ENCODE data around the gene TMEM30A. TPM values are rescaled to one million over a fixed set of nuclear protein-coding genes. Genes with fewer than 3 reads are reported as not detected.

The TMEM30A gene
- 99.4 TPM for total RNA-seq (ENCODE audit: unreplicated experiment)
- long read RNA-seq, full-length matches to known transcripts = 25 of 27 reads
- long read RNA-seq, partial matches to known transcripts = 1 of 27 reads
- long read RNA-seq, other reads (novel, unspliced or antisense) = 1 of 27 reads

DNA sequence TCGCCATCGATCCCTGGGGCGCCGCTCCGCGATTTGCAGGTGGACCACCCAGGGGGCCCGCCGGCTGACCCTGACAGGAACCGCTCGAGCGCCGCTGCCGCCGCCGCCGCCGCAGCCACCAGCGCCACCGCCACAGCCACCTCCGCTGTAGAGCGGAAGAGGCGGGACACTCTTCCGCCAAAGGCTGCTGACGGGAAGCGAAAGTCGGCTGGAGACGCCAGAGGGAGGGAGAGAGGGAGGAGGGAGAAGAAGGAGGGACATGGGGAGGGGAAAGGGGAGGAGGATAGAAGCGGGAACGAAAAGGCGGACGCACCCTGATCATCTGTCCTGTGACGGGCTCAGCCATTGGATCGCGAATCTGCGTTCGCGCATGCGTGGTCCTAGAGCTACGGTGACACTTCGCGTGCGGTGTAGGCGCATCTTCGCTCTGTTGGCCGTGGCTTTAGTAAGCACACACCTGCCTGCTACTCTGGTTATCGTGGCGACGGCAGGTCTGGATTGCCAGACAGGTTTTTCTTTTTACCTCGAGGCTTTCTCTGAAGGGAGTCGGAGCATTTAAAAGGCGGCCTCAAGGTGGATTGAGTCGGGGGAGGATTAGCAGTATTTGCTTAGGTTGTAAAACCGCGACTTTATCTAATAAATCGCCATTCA is at the start of gene TMEM30A:
TSS of gene TMEM30A (minus strand) at position 161 of the 651 bp plus-strand sequence. CDS start at position 7, 154 bp downstream.
- Mint-ChIP-seq H3K4me3 (ENCODE audit: unreplicated experiment) (no peak within 1 kb of the TSS), H3K36me3 (ENCODE audit: low read depth, unreplicated experiment) (no peaks in the 10 kb centered on the region)

DNA sequence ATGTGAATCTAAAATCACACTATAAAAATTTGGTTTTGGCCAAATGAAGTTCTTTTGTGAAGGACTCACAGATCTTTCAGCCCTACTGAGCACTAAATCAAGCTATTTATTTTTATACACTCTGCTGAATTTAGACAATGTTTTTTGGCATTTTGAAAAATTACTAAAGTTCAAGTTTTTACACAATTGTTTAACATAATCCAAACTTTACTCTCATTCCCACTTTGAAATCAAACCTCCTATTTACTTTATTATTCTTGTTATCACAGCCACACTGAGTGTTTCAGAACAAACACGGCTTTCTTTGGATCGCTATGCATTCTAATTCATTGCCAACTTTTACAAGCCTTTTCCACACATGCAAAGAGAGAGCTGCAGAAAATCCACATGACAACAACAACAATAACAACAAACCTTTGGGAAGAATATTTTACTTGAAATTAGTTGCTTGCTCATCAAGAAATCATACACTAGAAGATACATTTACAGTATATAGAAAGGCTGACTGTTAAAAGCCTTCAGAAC is 49.1 kb upstream of the TMEM30A start:
- Mint-ChIP-seq H3K4me3 (ENCODE audit: unreplicated experiment) (no peak overlapping the region), H3K4me1 (ENCODE audit: unreplicated experiment) (peaks cover 37% of the 10 kb centered on the region), H3K27me3 (ENCODE audit: unreplicated experiment) (no peaks in the 10 kb centered on the region), H3K36me3 (ENCODE audit: low read depth, unreplicated experiment) (peaks cover 7% of the 10 kb centered on the region), H3K27ac (ENCODE audit: unreplicated experiment) (peak overlapping the region; percentile 93), H3K9me3 (ENCODE audit: unreplicated experiment) (no peaks in the 10 kb centered on the region)
- no peak for DNase-seq (ENCODE audit: low spot score)
- TF ChIP-seq, protein P1, sequence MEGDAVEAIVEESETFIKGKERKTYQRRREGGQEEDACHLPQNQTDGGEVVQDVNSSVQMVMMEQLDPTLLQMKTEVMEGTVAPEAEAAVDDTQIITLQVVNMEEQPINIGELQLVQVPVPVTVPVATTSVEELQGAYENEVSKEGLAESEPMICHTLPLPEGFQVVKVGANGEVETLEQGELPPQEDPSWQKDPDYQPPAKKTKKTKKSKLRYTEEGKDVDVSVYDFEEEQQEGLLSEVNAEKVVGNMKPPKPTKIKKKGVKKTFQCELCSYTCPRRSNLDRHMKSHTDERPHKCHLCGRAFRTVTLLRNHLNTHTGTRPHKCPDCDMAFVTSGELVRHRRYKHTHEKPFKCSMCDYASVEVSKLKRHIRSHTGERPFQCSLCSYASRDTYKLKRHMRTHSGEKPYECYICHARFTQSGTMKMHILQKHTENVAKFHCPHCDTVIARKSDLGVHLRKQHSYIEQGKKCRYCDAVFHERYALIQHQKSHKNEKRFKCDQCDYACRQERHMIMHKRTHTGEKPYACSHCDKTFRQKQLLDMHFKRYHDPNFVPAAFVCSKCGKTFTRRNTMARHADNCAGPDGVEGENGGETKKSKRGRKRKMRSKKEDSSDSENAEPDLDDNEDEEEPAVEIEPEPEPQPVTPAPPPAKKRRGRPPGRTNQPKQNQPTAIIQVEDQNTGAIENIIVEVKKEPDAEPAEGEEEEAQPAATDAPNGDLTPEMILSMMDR (IDR thresholded peaks at IDR 0.05; ENCODE audit: unreplicated experiment) = no peak

More for the DNA sequence above, at the start of gene TMEM30A:
- H3K4me1 Mint-ChIP-seq (ENCODE audit: unreplicated experiment) = peaks cover 15% of the 10 kb centered on the region
- no peaks in the 10 kb centered on the region for H3K27me3 Mint-ChIP-seq (ENCODE audit: unreplicated experiment)
- peak; percentile 90 for DNase-seq (ENCODE audit: low spot score)
- H3K27ac Mint-ChIP-seq (ENCODE audit: unreplicated experiment) = no peak within 1 kb of the TSS
- TF ChIP-seq, protein P1 (IDR thresholded peaks at IDR 0.05; ENCODE audit: unreplicated experiment) = no peak
- no peaks in the 10 kb centered on the region for H3K9me3 Mint-ChIP-seq (ENCODE audit: unreplicated experiment)

DNA sequence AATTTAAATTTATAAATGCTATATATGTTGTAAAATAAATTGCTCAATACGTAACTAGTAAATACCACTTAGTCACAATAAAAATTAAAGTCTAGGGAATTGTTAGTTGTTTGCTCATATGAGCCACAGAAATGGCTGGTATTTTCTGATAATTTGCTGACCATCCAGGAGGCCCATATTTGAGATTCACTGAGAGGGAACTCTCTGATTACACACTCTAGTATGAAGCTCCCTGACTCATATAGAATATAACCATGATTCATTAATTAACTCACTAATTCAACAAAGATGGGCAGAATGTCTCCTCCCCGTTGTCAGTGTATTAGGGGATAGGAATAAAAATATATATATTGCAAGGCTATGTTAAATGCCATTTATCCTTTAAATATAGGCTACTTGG is 46.6 kb upstream of the TMEM30A start:
- Mint-ChIP-seq H3K9me3 (ENCODE audit: unreplicated experiment) (no peaks in the 10 kb centered on the region), H3K27ac (ENCODE audit: unreplicated experiment) (no peak overlapping the region), H3K27me3 (ENCODE audit: unreplicated experiment) (no peaks in the 10 kb centered on the region), H3K36me3 (ENCODE audit: low read depth, unreplicated experiment) (peaks cover 3% of the 10 kb centered on the region), H3K4me1 (ENCODE audit: unreplicated experiment) (peaks cover 31% of the 10 kb centered on the region), H3K4me3 (ENCODE audit: unreplicated experiment) (no peak overlapping the region)
- TF ChIP-seq, protein P1 (IDR thresholded peaks at IDR 0.05; ENCODE audit: unreplicated experiment) = no peak
- DNase-seq (ENCODE audit: low spot score) = no peak

GRCh38 chr6:75329703-75330102 is 45.1 kb upstream of the TMEM30A start:
- Mint-ChIP-seq H3K27me3 (ENCODE audit: unreplicated experiment) (no peaks in the 10 kb centered on the region), H3K4me1 (ENCODE audit: unreplicated experiment) (peaks cover 21% of the 10 kb centered on the region), H3K4me3 (ENCODE audit: unreplicated experiment) (no peak overlapping the region), H3K9me3 (ENCODE audit: unreplicated experiment) (no peaks in the 10 kb centered on the region), H3K27ac (ENCODE audit: unreplicated experiment) (no peak overlapping the region), H3K36me3 (ENCODE audit: low read depth, unreplicated experiment) (peaks cover 3% of the 10 kb centered on the region)
- TF ChIP-seq, protein P1 (IDR thresholded peaks at IDR 0.05; ENCODE audit: unreplicated experiment) = no peak
- DNase-seq (ENCODE audit: low spot score) = no peak

- Mint-ChIP-seq H3K27ac (ENCODE audit: unreplicated experiment) (no peak overlapping the region), H3K4me3 (ENCODE audit: unreplicated experiment) (no peak overlapping the region), H3K4me1 (ENCODE audit: unreplicated experiment) (peaks cover 8% of the 10 kb centered on the region), H3K27me3 (ENCODE audit: unreplicated experiment) (no peaks in the 10 kb centered on the region), H3K9me3 (ENCODE audit: unreplicated experiment) (no peaks in the 10 kb centered on the region), H3K36me3 (ENCODE audit: low read depth, unreplicated experiment) (peaks cover 7% of the 10 kb centered on the region)
- TF ChIP-seq, protein P1 (IDR thresholded peaks at IDR 0.05; ENCODE audit: unreplicated experiment) = no peak
- DNase-seq (ENCODE audit: low spot score) = no peak
Measured at GRCh38 chr6:75327807-75328206, 43.2 kb upstream of the TMEM30A start.
